Right kidney (tissue), 1 donor: Measurements from ENCODE around the gene BIRC7.
"Not testable (repeated sequence)": the region's sequence is repeated elsewhere in the genome, so short reads cannot be mapped to it uniquely, and the experiment has no call there.

ENCODE experiments used
- DNase-seq: peaks from one replicate; pipeline ENCODE4 v3.0.0-alpha.2; 2016

BIRC7 gene

GRCh38 chr20:63208346-63208909 lies 27.3 kb upstream of the BIRC7 start:
- DNase-seq = no peak

GRCh38 chr20:63210011-63210605 lies 25.6 kb upstream of the BIRC7 start:
- no peak for DNase-seq

- DNase-seq = no peak
Measured at GRCh38 chr20:63212393-63212730, 23.3 kb upstream of the BIRC7 start.

GRCh38 chr20:63212792-63213191 lies 22.9 kb upstream of the BIRC7 start:
- no peak for DNase-seq

- no peak for DNase-seq
Measured at GRCh38 chr20:63214514-63214913, 21.2 kb upstream of the BIRC7 start.

- DNase-seq = peak; percentile 54
Measured at GRCh38 chr20:63215101-63216040, 20.3 kb upstream of the BIRC7 start.

- DNase-seq = peak; percentile 88
Measured at GRCh38 chr20:63216041-63216848, 19.5 kb upstream of the BIRC7 start, which contains the start of gene YTHDF1. Gene YTHDF1 (minus strand): TSS chr20:63216131. CDS start chr20:63215892, 239 bp downstream.

- DNase-seq = no peak
Measured at GRCh38 chr20:63216849-63217471, 18.7 kb upstream of the BIRC7 start.

GRCh38 chr20:63217706-63218105 lies 18.0 kb upstream of the BIRC7 start:
- DNase-seq = no peak

GRCh38 chr20:63218701-63219446 lies 16.8 kb upstream of the BIRC7 start:
- DNase-seq = no peak

- DNase-seq = no peak
Measured at GRCh38 chr20:63219447-63219821, 16.3 kb upstream of the BIRC7 start.

- no peak for DNase-seq
Measured at GRCh38 chr20:63219866-63220521, 15.7 kb upstream of the BIRC7 start.

- DNase-seq = no peak
Measured at GRCh38 chr20:63220696-63221399, 14.9 kb upstream of the BIRC7 start.

- not testable (repeated sequence) for DNase-seq
Measured at GRCh38 chr20:63221400-63222053, 14.2 kb upstream of the BIRC7 start.

GRCh38 chr20:63222541-63222940 lies 13.2 kb upstream of the BIRC7 start:
- DNase-seq = no peak

GRCh38 chr20:63223121-63223825 lies 12.4 kb upstream of the BIRC7 start:
- no peak for DNase-seq

- no peak for DNase-seq
Measured at GRCh38 chr20:63223826-63224207, 11.9 kb upstream of the BIRC7 start.

GRCh38 chr20:63224412-63225081 lies 11.2 kb upstream of the BIRC7 start:
- peak; percentile 58 for DNase-seq
